HG03108 (cell line): ENCODE data around the gene TBX15.

Source experiments
- ATAC-seq: cut with Tn5 transposase; IDR thresholded peaks from one replicate; pipeline ENCODE4 v1.9.1; 2021; ENCODE audit warnings: moderate library complexity; ENCODE audit not compliant: unreplicated experiment

The TBX15 gene

GRCh38 chr1:118985640-118986554 is 2.2 kb downstream of the TBX15 start:
- ATAC-seq = no peak

- ATAC-seq = no peak
Observed at GRCh38 chr1:118984722-118985639, 3.2 kb downstream of the TBX15 start.

GRCh38 chr1:118984086-118984721 is 3.9 kb downstream of the TBX15 start:
- ATAC-seq = no peak

GRCh38 chr1:118983558-118984041 is 4.5 kb downstream of the TBX15 start:
- ATAC-seq = no peak

- no peak for ATAC-seq
Observed at GRCh38 chr1:118982821-118983557, 5.2 kb downstream of the TBX15 start.

- no peak for ATAC-seq
Observed at GRCh38 chr1:118982266-118982665, 5.9 kb downstream of the TBX15 start.

GRCh38 chr1:118981436-118981835 is 6.7 kb downstream of the TBX15 start:
- no peak for ATAC-seq

GRCh38 chr1:118979754-118980575 is 8.2 kb downstream of the TBX15 start:
- ATAC-seq = no peak

GRCh38 chr1:118978914-118979701 is 9.0 kb downstream of the TBX15 start:
- ATAC-seq = no peak

- ATAC-seq = no peak
Observed at GRCh38 chr1:118977600-118977999, 10.5 kb downstream of the TBX15 start.

- no peak for ATAC-seq
Observed at GRCh38 chr1:118974661-118975060, 13.5 kb downstream of the TBX15 start.

- ATAC-seq = no peak
Observed at GRCh38 chr1:118973531-118974137, 14.5 kb downstream of the TBX15 start.

- ATAC-seq = no peak
Observed at GRCh38 chr1:118973032-118973431, 15.1 kb downstream of the TBX15 start.

- ATAC-seq = no peak
Observed at GRCh38 chr1:118970451-118970850, 17.7 kb downstream of the TBX15 start.

- no peak for ATAC-seq
Observed at GRCh38 chr1:118963456-118964430, 24.4 kb downstream of the TBX15 start.

- ATAC-seq = no peak
Observed at GRCh38 chr1:118963138-118963455, 25.0 kb downstream of the TBX15 start.

GRCh38 chr1:118961156-118961555 is 27.0 kb downstream of the TBX15 start:
- ATAC-seq = no peak
